ENCODE measurements around the gene SUDS3.

DNA sequence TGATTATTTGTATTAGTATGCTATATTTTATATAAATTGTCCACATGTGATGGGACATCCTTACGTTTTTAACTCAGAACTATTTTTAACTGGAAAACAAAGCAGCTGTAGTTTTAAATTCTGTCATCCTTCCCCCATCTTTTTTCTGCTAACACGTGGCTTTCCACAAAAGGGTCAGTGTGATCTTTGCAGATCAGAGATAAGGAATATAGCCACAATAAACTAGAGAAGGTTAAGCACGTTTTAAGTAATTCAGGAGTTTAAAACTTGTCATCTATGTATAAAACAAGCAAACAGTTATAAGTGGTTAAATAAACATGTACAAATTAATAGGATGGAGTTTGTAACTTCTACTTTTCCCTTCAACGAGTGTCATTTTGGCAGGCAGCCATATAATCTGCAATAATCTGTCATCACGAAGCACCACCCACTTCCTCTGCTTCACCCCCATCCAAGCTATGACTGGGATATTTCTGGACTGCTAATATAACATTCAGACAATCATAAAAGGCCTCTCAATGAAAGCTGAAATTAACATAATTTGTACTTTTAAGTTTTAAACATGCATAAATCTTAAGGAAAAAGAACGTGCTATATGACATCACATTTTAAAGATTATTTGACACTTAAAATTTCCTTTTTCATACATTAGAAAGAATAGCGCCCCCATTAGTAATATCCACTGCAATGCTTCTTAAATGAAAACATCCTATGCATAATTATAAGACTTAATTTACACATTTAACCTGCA lies 18.9 kb upstream of the SUDS3 start:
- TF ChIP-seq, protein P1, sequence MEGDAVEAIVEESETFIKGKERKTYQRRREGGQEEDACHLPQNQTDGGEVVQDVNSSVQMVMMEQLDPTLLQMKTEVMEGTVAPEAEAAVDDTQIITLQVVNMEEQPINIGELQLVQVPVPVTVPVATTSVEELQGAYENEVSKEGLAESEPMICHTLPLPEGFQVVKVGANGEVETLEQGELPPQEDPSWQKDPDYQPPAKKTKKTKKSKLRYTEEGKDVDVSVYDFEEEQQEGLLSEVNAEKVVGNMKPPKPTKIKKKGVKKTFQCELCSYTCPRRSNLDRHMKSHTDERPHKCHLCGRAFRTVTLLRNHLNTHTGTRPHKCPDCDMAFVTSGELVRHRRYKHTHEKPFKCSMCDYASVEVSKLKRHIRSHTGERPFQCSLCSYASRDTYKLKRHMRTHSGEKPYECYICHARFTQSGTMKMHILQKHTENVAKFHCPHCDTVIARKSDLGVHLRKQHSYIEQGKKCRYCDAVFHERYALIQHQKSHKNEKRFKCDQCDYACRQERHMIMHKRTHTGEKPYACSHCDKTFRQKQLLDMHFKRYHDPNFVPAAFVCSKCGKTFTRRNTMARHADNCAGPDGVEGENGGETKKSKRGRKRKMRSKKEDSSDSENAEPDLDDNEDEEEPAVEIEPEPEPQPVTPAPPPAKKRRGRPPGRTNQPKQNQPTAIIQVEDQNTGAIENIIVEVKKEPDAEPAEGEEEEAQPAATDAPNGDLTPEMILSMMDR (IDR thresholded peaks at IDR 0.05; ENCODE audit: insufficient read depth, low read depth, low read length), result no peak
- no peak for TF ChIP-seq EZH2 (IDR thresholded peaks at IDR 0.05; ENCODE audit: insufficient read depth, low read length)

Data from astrocyte (in vitro differentiated cells and primary cell).